Measurements from ENCODE around the gene BIN1.

- TF ChIP-seq CTCF (IDR thresholded peaks at IDR 0.05; ENCODE audit: low read depth, low read length): no peak
- TF ChIP-seq EZH2phosphoT487 (IDR thresholded peaks at IDR 0.05; ENCODE audit: low read depth): no peak
These were observed 40.0 kb upstream of the BIN1 start for GRCh38 chr2:127146820-127147502.
